H9 (cell line): ENCODE results near the gene WNT10A. TPM values are rescaled to one million over a fixed set of nuclear protein-coding genes. Genes with fewer than 3 reads are reported as not detected.

Source experiments
- DNase-seq: peaks from one replicate; pipeline ENCODE4 v3.0.0-alpha.2; 2017
- H2AFZ ChIP-seq: one replicate; pipeline ENCODE4 v1.6.1; 2013; ENCODE audit warnings: mild to moderate bottlenecking, low read length, control low read depth, moderate library complexity
- H2AK5ac ChIP-seq: 2 replicates; pipeline ENCODE4 v1.6.1; 2013; ENCODE audit warnings: low read length, control low read depth, mixed read lengths; ENCODE audit not compliant: insufficient read length
- H2BK120ac ChIP-seq: one replicate; pipeline ENCODE4 v1.6.1; 2013; ENCODE audit warnings: low read depth, mild to moderate bottlenecking, low read length, control low read depth, inconsistent platforms; ENCODE audit not compliant: poor library complexity, severe bottlenecking
- H2BK12ac ChIP-seq: 2 replicates; pipeline ENCODE4 v1.6.1; 2013; ENCODE audit warnings: low read length, control low read depth, mixed read lengths, low read depth; ENCODE audit not compliant: insufficient read length
- H2BK15ac ChIP-seq: 2 replicates; pipeline ENCODE4 v1.6.1; 2013; ENCODE audit warnings: low read depth, low read length, control low read depth
- H2BK20ac ChIP-seq: one replicate; pipeline ENCODE4 v1.6.1; 2013; ENCODE audit warnings: low read depth, mild to moderate bottlenecking, low read length, control low read depth, inconsistent platforms; ENCODE audit not compliant: poor library complexity, severe bottlenecking
- H2BK5ac ChIP-seq: 2 replicates; pipeline ENCODE4 v1.6.1; 2013; ENCODE audit warnings: low read length, control low read depth, mixed read lengths; ENCODE audit not compliant: insufficient read length
- H3K14ac ChIP-seq: 2 replicates; pipeline ENCODE4 v1.6.1; 2013; ENCODE audit warnings: low read length, control low read depth; ENCODE audit not compliant: insufficient read depth
- H3K18ac ChIP-seq: 2 replicates; pipeline ENCODE4 v1.6.1; 2013; ENCODE audit warnings: low read depth, mild to moderate bottlenecking, mixed read lengths, low read length, control low read depth; ENCODE audit not compliant: insufficient read length
- H3K23ac ChIP-seq: 2 replicates; pipeline ENCODE4 v1.6.1; 2013; ENCODE audit warnings: low read length, control low read depth, mixed read lengths, low read depth; ENCODE audit not compliant: insufficient read length
- H3K23me2 ChIP-seq: 2 replicates; pipeline ENCODE4 v1.6.1; 2013; ENCODE audit warnings: low read depth, mild to moderate bottlenecking, mixed read lengths, low read length, control low read depth; ENCODE audit not compliant: insufficient read length, poor library complexity, severe bottlenecking
- H3K27ac ChIP-seq: 2 replicates; pipeline ENCODE4 v1.5.1; 2013; ENCODE audit warnings: low read length, control low read depth, mixed read lengths, low read depth; ENCODE audit not compliant: insufficient read length
- H3K27me3 ChIP-seq: 2 replicates; pipeline ENCODE4 v1.6.1; 2013; ENCODE audit warnings: low read length, control low read depth, inconsistent platforms; ENCODE audit not compliant: insufficient read depth
- H3K4ac ChIP-seq: 2 replicates; pipeline ENCODE4 v1.6.1; 2013; ENCODE audit warnings: low read depth, mild to moderate bottlenecking, control low read depth, inconsistent platforms, low read length, moderate library complexity
- H3K4me1 ChIP-seq: 2 replicates; pipeline ENCODE4 v1.6.1; 2013; ENCODE audit warnings: low read length, control low read depth, inconsistent platforms; ENCODE audit not compliant: insufficient read depth
- H3K4me2 ChIP-seq: 2 replicates; pipeline ENCODE4 v1.6.1; 2013; ENCODE audit warnings: low read length, control low read depth, mixed read lengths; ENCODE audit not compliant: insufficient read length, insufficient read depth
- H3K56ac ChIP-seq: 2 replicates; pipeline ENCODE4 v1.6.1; 2013; ENCODE audit warnings: low read depth, mild to moderate bottlenecking, mixed read lengths, low read length, control low read depth; ENCODE audit not compliant: insufficient read length
- H3K79me1 ChIP-seq: 2 replicates; pipeline ENCODE4 v1.6.1; 2013; ENCODE audit warnings: low read depth, mild to moderate bottlenecking, moderate library complexity, low read length, control low read depth, inconsistent platforms; ENCODE audit not compliant: insufficient read depth, poor library complexity, severe bottlenecking
- H3K79me2 ChIP-seq: 2 replicates; pipeline ENCODE4 v1.6.1; 2013; ENCODE audit warnings: low read length, control low read depth, inconsistent platforms; ENCODE audit not compliant: insufficient read depth
- H3K9ac ChIP-seq: 2 replicates; pipeline ENCODE4 v1.6.1; 2013; ENCODE audit warnings: low read length, control low read depth, mixed read lengths; ENCODE audit not compliant: insufficient read length; ENCODE audit errors: extremely low read depth
- H3K9me3 ChIP-seq: one replicate; pipeline ENCODE4 v1.6.1; 2013; ENCODE audit warnings: low read depth, low read length, inconsistent platforms; ENCODE audit not compliant: control insufficient read depth
- H3T11ph ChIP-seq: one replicate; pipeline ENCODE4 v1.6.1; 2013; ENCODE audit warnings: mild to moderate bottlenecking, low read length, control low read depth, inconsistent platforms
- H4K20me1 ChIP-seq: one replicate; pipeline ENCODE4 v1.6.1; 2013; ENCODE audit not compliant: control insufficient read depth, insufficient read length, insufficient read depth
- H4K5ac ChIP-seq: 2 replicates; pipeline ENCODE4 v1.6.1; 2013; ENCODE audit warnings: low read depth, mild to moderate bottlenecking, mixed read lengths, low read length, control low read depth; ENCODE audit not compliant: insufficient read length
- H4K8ac ChIP-seq: replicated peaks from 2 replicates; pipeline ENCODE4 v1.6.1; 2013; ENCODE audit warnings: low read length, control low read depth, mixed read lengths, low read depth; ENCODE audit not compliant: insufficient read length
- H4K91ac ChIP-seq: 2 replicates; pipeline ENCODE4 v1.6.1; 2013; ENCODE audit warnings: low read depth, mild to moderate bottlenecking, moderate library complexity, mixed read lengths, low read length, control low read depth; ENCODE audit not compliant: insufficient read length
- H3K27ac Mint-ChIP-seq, 3 experiments: 2 replicates in 2 of 3; 3 replicates in 1 of 3; pipeline ENCODE4 v1.8.0; 2020 to 2021; ENCODE audit warnings: mixed read lengths in 3 of 3, mild to moderate bottlenecking in 1 of 3, moderate library complexity in 1 of 3
- H3K27me3 Mint-ChIP-seq: 2 replicates; pipeline ENCODE4 v1.8.0; 2021; ENCODE audit warnings: low read depth, mild to moderate bottlenecking, moderate library complexity, mixed read lengths
- H3K36me3 Mint-ChIP-seq, 3 experiments: 2 replicates in 2 of 3; 3 replicates in 1 of 3; pipeline ENCODE4 v1.8.0; 2020 to 2021; ENCODE audit warnings: low read depth in 3 of 3, mixed read lengths in 3 of 3; ENCODE audit not compliant: insufficient read depth in 1 of 3
- H3K4me1 Mint-ChIP-seq, 2 experiments: 2 replicates each; pipeline ENCODE4 v1.8.0; 2020; ENCODE audit warnings: mixed read lengths in 2 of 2
- H3K4me3 Mint-ChIP-seq, 2 experiments: 2 replicates in 1 of 2; 3 replicates in 1 of 2; pipeline ENCODE4 v1.8.0; 2020 to 2021; ENCODE audit warnings: mild to moderate bottlenecking in 2 of 2, mixed read lengths in 2 of 2, moderate library complexity in 1 of 2
- H3K9me3 Mint-ChIP-seq, 2 experiments: 2 replicates in 1 of 2; 3 replicates in 1 of 2; pipeline ENCODE4 v1.8.0; 2020; ENCODE audit warnings: mild to moderate bottlenecking in 2 of 2, mixed read lengths in 2 of 2, moderate library complexity in 1 of 2
- WGBS: extraction: QIAGEN DNeasy Blood & Tissue Kit; methylation state at CpG from one replicate; pipeline ENCODE4 v1.1.7; 2013; ENCODE audit warnings: missing lambda C conversion rate, low lambda C conversion rate, mixed read lengths; ENCODE audit not compliant: insufficient read length; ENCODE audit errors: extremely low coverage; 5-methylcytosine and 5-hydroxymethylcytosine counted together
- total RNA-seq: library from RNA; stranded (reverse); gene quantifications from 2 replicates; pipeline ENCODE4 v1.2.1, GENCODE V29; 2021
- TF ChIP-seq, protein P1 (sequence below): fragments of 200-600 bp; sonication (generic); conservative IDR thresholded peaks from 3 replicates; pipeline ENCODE4 v1.8.0; 2021; ENCODE audit warnings: antibody characterized with exemption, mild to moderate bottlenecking

WNT10A gene
- total RNA-seq, 1 experiment from 2014 or later, result not detected

- Histone ChIP-seq H2BK15ac (no peak overlapping the region), H3K79me2 (no peaks in the 10 kb centered on the region), H3K27ac (no peak overlapping the region), H2BK20ac (no peak overlapping the region), H2AFZ (no peak overlapping the region), H4K8ac (no peak overlapping the region), H3K4me1 (no peaks in the 10 kb centered on the region), H3K56ac (no peak overlapping the region), H3K23ac (no peak overlapping the region), H2BK120ac (no peak overlapping the region), H3K9me3 (no peaks in the 10 kb centered on the region), H4K20me1 (peaks cover 2% of the 10 kb centered on the region), H3K4ac (no peak overlapping the region), H2BK12ac (no peak overlapping the region), H3K14ac (no peak overlapping the region), H4K5ac (no peak overlapping the region), H3T11ph (no peak overlapping the region), H4K91ac (no peak overlapping the region), H3K79me1 (no peaks in the 10 kb centered on the region), H3K4me2 (no peak overlapping the region), H3K27me3 (peaks cover 89% of the 10 kb centered on the region), H2AK5ac (no peak overlapping the region), H3K23me2 (no peaks in the 10 kb centered on the region), H3K9ac (no peak overlapping the region), H2BK5ac (no peak overlapping the region), H3K18ac (no peak overlapping the region)
- Mint-ChIP-seq H3K27ac (no peak overlapping the region), H3K36me3 (no peaks in the 10 kb centered on the region; a peak in 1 of 7 replicates), H3K4me1 (peaks cover 17 to 28% of the 10 kb centered on the region in 2 experiments), H3K9me3 (peaks cover 2 to 5% of the 10 kb centered on the region in 2 experiments; a peak in 4 of 5 replicates), H3K27me3 (peaks cover 96% of the 10 kb centered on the region), H3K4me3 (no peak overlapping the region)
- no peak for DNase-seq
- TF ChIP-seq, protein P1, sequence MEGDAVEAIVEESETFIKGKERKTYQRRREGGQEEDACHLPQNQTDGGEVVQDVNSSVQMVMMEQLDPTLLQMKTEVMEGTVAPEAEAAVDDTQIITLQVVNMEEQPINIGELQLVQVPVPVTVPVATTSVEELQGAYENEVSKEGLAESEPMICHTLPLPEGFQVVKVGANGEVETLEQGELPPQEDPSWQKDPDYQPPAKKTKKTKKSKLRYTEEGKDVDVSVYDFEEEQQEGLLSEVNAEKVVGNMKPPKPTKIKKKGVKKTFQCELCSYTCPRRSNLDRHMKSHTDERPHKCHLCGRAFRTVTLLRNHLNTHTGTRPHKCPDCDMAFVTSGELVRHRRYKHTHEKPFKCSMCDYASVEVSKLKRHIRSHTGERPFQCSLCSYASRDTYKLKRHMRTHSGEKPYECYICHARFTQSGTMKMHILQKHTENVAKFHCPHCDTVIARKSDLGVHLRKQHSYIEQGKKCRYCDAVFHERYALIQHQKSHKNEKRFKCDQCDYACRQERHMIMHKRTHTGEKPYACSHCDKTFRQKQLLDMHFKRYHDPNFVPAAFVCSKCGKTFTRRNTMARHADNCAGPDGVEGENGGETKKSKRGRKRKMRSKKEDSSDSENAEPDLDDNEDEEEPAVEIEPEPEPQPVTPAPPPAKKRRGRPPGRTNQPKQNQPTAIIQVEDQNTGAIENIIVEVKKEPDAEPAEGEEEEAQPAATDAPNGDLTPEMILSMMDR, result no peak
- no CpG with 5 or more reads among the region's 13 CpGs for WGBS
These were observed 1.2 kb downstream of the WNT10A start for GRCh38 chr2:218881744-218882460.
